ENCODE data around the gene TEX101.

DNA sequence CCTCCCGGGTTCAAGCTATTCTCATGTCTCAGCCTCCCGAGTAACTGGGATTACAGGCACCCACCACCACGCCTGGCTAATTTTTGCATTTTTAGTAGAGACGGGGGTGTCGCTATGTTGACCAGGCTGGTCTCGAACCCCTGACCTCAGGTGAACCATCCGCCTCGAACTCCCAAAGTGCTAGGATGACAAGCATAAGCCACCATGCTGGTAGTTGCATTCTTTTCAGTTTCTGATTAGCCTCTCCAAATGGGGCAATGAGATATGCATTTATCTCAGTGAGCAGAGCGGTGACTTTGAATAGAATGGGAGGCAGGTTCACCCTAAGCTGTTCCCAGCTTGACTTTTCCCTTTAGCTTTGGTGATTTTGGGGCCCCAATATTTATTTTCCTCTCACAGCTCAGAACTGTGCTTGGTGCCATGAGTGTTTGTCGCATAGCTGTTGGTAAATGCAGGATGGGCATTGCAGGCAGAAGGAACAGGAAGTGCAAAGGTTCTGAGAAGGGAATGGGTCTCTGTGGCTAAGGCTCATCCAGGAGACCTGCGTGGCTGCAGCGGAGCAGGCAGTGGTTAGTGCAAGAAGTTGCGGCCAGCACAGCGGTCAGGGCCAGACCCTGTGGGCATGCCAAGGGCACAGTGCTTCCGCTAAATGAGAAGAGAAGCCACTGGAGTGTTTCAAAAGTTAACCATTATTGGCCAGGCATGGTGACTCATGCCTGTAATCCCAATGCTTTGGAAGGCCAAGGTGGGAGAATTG is 30.0 kb downstream of the TEX101 start:
- TF ChIP-seq, protein P1, sequence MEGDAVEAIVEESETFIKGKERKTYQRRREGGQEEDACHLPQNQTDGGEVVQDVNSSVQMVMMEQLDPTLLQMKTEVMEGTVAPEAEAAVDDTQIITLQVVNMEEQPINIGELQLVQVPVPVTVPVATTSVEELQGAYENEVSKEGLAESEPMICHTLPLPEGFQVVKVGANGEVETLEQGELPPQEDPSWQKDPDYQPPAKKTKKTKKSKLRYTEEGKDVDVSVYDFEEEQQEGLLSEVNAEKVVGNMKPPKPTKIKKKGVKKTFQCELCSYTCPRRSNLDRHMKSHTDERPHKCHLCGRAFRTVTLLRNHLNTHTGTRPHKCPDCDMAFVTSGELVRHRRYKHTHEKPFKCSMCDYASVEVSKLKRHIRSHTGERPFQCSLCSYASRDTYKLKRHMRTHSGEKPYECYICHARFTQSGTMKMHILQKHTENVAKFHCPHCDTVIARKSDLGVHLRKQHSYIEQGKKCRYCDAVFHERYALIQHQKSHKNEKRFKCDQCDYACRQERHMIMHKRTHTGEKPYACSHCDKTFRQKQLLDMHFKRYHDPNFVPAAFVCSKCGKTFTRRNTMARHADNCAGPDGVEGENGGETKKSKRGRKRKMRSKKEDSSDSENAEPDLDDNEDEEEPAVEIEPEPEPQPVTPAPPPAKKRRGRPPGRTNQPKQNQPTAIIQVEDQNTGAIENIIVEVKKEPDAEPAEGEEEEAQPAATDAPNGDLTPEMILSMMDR (IDR thresholded peaks at IDR 0.05), result no peak
- TF ChIP-seq ZFX (IDR thresholded peaks at IDR 0.05; ENCODE audit: borderline replicate concordance), result no peak

Measured in 22Rv1 (cell line).